Stimulated activated memory B cell treated with anti-CD40 and anti-IgM and Interleukin-4, amounts not matched to agents 10 μg/mL and 1 μg/mL and 100 μg/mL, for 72 hours (primary cell): Measurements from ENCODE around the gene PPFIBP2.

Experiments used
- ATAC-seq: fragments of 150-1000 bp; cut with Tn5 transposase; 2 replicates; pipeline ENCODE4 v1.10.0; 2021
- H3K27ac Mint-ChIP-seq: one replicate; pipeline ENCODE4 v1.8.0; 2022; ENCODE audit warnings: mild to moderate bottlenecking, mixed read lengths
- H3K27me3 Mint-ChIP-seq: one replicate; pipeline ENCODE4 v1.8.0; 2022; ENCODE audit warnings: mixed read lengths
- H3K36me3 Mint-ChIP-seq: one replicate; pipeline ENCODE4 v1.8.0; 2022; ENCODE audit warnings: mixed read lengths
- H3K4me1 Mint-ChIP-seq: one replicate; pipeline ENCODE4 v1.8.0; 2022; ENCODE audit warnings: mixed read lengths
- H3K4me3 Mint-ChIP-seq: one replicate; pipeline ENCODE4 v1.8.0; 2022; ENCODE audit warnings: mild to moderate bottlenecking, moderate library complexity, mixed read lengths
- H3K9me3 Mint-ChIP-seq: one replicate; pipeline ENCODE4 v1.8.0; 2022; ENCODE audit warnings: mixed read lengths

Gene PPFIBP2

DNA sequence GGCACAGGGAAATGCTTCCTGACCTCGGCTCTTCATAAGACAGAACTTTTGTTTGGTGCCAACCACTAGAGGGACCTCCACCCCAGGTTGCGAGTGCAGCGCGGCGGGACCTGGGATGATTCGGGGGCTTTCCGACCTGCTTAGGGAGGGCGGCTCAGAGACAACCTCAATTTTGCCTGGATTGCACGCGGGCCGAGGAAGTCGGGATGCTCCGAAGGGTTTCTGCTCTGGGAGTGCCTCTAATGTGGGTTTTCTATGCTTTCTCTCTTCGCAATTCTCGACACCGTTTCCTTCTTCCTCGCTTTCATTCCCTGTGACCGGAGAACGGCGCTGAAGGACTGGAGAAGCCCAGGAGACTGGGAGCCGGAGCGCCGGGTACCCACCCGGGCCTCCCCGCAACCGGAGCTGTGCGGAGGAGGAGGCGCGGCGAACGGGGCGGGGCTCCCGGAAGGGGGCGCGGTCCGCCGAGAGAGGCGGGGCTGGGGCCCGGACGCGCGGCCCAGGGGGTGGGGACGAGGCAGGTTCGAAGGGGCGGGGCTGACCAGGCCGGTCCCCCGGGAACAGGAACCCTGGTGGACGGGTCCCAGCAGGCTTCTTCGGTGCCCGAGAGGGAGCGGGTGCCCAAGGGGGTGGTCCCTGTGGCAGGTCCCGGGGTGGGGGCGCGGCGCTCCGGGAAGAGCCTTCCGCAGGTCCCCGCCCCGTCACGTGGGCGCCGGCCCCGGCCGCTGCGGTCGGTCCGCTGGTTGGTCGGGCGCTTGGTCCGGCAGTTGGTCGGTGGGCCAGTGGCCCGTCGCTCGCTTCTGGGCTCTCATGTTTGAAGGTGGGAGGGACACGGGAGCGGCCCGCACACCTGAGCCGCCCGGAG lies at the start of gene PPFIBP2:
TSS of gene PPFIBP2 (plus strand) at position 766 of the 865 bp plus-strand sequence. CDS start 35,477 bp downstream, outside the sequence.
- Mint-ChIP-seq H3K27ac (no peak within 1 kb of the TSS), H3K27me3 (no peaks in the 10 kb centered on the region), H3K4me1 (peaks cover 73% of the 10 kb centered on the region), H3K9me3 (peaks cover 6% of the 10 kb centered on the region), H3K36me3 (peaks cover 23% of the 10 kb centered on the region), H3K4me3 (peak within 1 kb of the TSS; percentile 89)
- ATAC-seq = peak; percentile 90

DNA sequence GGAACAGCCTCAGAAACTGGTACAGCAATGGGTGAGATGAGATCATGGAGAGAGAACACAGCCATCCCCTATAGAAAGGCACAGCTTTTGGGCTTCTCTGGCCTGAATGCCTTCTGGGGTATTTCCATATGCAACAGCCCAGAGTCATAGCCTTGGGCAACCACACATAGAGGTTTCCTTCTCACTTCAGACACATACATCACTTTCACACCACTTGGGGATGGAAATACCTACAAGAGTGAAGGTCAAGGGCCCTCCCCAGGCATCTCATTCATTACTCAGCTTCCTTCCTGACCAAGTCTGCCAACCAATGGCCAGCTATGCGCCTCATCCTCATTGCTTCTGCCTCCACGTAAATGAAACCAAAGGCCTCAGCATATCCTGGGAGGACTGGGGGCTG lies 46.1 kb upstream of the PPFIBP2 start:
- H3K27ac Mint-ChIP-seq = no peak overlapping the region
- ATAC-seq = peak; percentile 83
- peaks cover 48% of the 10 kb centered on the region for H3K36me3 Mint-ChIP-seq
- no peaks in the 10 kb centered on the region for H3K27me3 Mint-ChIP-seq
- peaks cover 28% of the 10 kb centered on the region for H3K4me1 Mint-ChIP-seq
- no peak overlapping the region for H3K4me3 Mint-ChIP-seq
- H3K9me3 Mint-ChIP-seq = no peaks in the 10 kb centered on the region

GRCh38 chr11:7469351-7469865 lies 44.4 kb upstream of the PPFIBP2 start:
- H3K36me3 Mint-ChIP-seq = peaks cover 47% of the 10 kb centered on the region
- no peak overlapping the region for H3K27ac Mint-ChIP-seq
- ATAC-seq = no peak

GRCh38 chr11:7471071-7471470 lies 42.7 kb upstream of the PPFIBP2 start:
- Mint-ChIP-seq H3K4me3 (no peak overlapping the region), H3K36me3 (peaks cover 35% of the 10 kb centered on the region), H3K27me3 (no peaks in the 10 kb centered on the region), H3K27ac (no peak overlapping the region), H3K4me1 (peaks cover 43% of the 10 kb centered on the region), H3K9me3 (no peaks in the 10 kb centered on the region)
- no peak for ATAC-seq

More at GRCh38 chr11:7469351-7469865, 44.4 kb upstream of the PPFIBP2 start:
- Mint-ChIP-seq H3K4me3 (no peak overlapping the region), H3K27me3 (no peaks in the 10 kb centered on the region), H3K4me1 (peaks cover 34% of the 10 kb centered on the region), H3K9me3 (no peaks in the 10 kb centered on the region)

DNA sequence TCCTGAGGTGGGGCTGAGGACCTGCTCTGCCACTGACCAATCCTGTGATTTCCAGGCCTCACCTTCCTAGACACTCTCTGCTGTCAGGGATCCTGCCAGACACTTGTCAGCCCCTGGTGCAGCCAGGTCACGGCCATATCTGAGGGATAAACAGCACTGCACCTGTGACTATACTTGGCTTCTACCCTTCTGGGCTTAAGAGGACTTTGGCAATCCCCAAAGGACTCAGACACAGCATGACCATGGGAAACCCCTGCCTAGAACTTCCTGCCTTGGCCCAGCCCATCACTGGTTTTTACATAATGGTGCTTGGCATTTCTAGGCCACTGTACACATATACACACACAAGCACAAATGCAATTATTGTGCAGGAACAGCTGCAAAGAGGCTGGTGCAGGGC lies 40.1 kb upstream of the PPFIBP2 start:
- H3K27ac Mint-ChIP-seq = peak overlapping the region; percentile 86
- H3K27me3 Mint-ChIP-seq = no peaks in the 10 kb centered on the region
- peaks cover 47% of the 10 kb centered on the region for H3K4me1 Mint-ChIP-seq

GRCh38 chr11:7480113-7480512 lies 33.7 kb upstream of the PPFIBP2 start:
- peaks cover 24% of the 10 kb centered on the region for H3K4me1 Mint-ChIP-seq
- peaks cover 14% of the 10 kb centered on the region for H3K36me3 Mint-ChIP-seq
- no peaks in the 10 kb centered on the region for H3K9me3 Mint-ChIP-seq
- H3K27me3 Mint-ChIP-seq = no peaks in the 10 kb centered on the region
- H3K4me3 Mint-ChIP-seq = no peak overlapping the region
- ATAC-seq = no peak
- no peak overlapping the region for H3K27ac Mint-ChIP-seq

More for the DNA sequence above, 40.1 kb upstream of the PPFIBP2 start:
- H3K9me3 Mint-ChIP-seq = no peaks in the 10 kb centered on the region
- H3K4me3 Mint-ChIP-seq = peak overlapping the region; percentile 51
- peaks cover 28% of the 10 kb centered on the region for H3K36me3 Mint-ChIP-seq
- ATAC-seq = peak; percentile 96

- Mint-ChIP-seq H3K27me3 (no peaks in the 10 kb centered on the region), H3K4me3 (no peak overlapping the region), H3K36me3 (peaks cover 8% of the 10 kb centered on the region), H3K9me3 (no peaks in the 10 kb centered on the region), H3K27ac (no peak overlapping the region), H3K4me1 (no peaks in the 10 kb centered on the region)
- no peak for ATAC-seq
Measured at GRCh38 chr11:7484131-7484530, 29.7 kb upstream of the PPFIBP2 start.

- Mint-ChIP-seq H3K9me3 (no peaks in the 10 kb centered on the region), H3K27me3 (no peaks in the 10 kb centered on the region), H3K4me1 (no peaks in the 10 kb centered on the region), H3K27ac (no peak overlapping the region), H3K4me3 (no peak overlapping the region), H3K36me3 (peaks cover 13% of the 10 kb centered on the region)
- no peak for ATAC-seq
Measured at GRCh38 chr11:7484645-7485044, 29.2 kb upstream of the PPFIBP2 start.

- peaks cover 13% of the 10 kb centered on the region for H3K36me3 Mint-ChIP-seq
- no peaks in the 10 kb centered on the region for H3K27me3 Mint-ChIP-seq
- no peak within 1 kb of the TSS for H3K27ac Mint-ChIP-seq
- no peak within 1 kb of the TSS for H3K4me3 Mint-ChIP-seq
- ATAC-seq = no peak
- no peaks in the 10 kb centered on the region for H3K9me3 Mint-ChIP-seq
- no peaks in the 10 kb centered on the region for H3K4me1 Mint-ChIP-seq
Measured at GRCh38 chr11:7485186-7486097, 28.4 kb upstream of the PPFIBP2 start, which contains the start of gene OLFML1. Gene OLFML1 (plus strand): TSS chr11:7485506. CDS start chr11:7485876, 370 bp downstream.

- no peak overlapping the region for H3K27ac Mint-ChIP-seq
- H3K9me3 Mint-ChIP-seq = no peaks in the 10 kb centered on the region
- H3K27me3 Mint-ChIP-seq = no peaks in the 10 kb centered on the region
- no peak for ATAC-seq
- no peak overlapping the region for H3K4me3 Mint-ChIP-seq
- peaks cover 13% of the 10 kb centered on the region for H3K36me3 Mint-ChIP-seq
- H3K4me1 Mint-ChIP-seq = no peaks in the 10 kb centered on the region
Measured at GRCh38 chr11:7486098-7486780, 27.6 kb upstream of the PPFIBP2 start.

DNA sequence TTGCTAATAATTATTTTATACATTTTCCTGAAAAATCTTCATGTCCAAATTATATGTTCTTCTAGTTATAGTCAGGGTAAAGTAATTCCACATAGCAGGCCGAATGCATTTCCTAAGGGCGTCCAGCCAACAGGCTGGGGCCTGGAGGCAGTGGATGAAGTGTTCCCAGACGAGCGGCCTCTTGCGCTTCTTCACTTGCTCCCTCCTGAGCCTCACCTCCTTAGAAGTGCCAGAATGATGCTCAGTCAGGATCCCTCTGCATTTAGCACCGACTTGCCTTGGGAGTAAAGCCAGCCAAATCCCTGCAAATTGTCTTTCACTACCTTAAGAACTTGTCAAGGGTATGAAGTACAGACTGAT lies 27.0 kb upstream of the PPFIBP2 start:
- H3K27me3 Mint-ChIP-seq = no peaks in the 10 kb centered on the region
- H3K36me3 Mint-ChIP-seq = peaks cover 13% of the 10 kb centered on the region
- H3K9me3 Mint-ChIP-seq = no peaks in the 10 kb centered on the region

GRCh38 chr11:7487360-7487759 lies 26.4 kb upstream of the PPFIBP2 start:
- no peak for ATAC-seq
- H3K4me3 Mint-ChIP-seq = no peak overlapping the region
- H3K27me3 Mint-ChIP-seq = no peaks in the 10 kb centered on the region
- no peaks in the 10 kb centered on the region for H3K9me3 Mint-ChIP-seq
- H3K4me1 Mint-ChIP-seq = no peaks in the 10 kb centered on the region
- peaks cover 13% of the 10 kb centered on the region for H3K36me3 Mint-ChIP-seq
- no peak overlapping the region for H3K27ac Mint-ChIP-seq

More for the DNA sequence above, 27.0 kb upstream of the PPFIBP2 start:
- H3K4me3 Mint-ChIP-seq = no peak overlapping the region
- no peak overlapping the region for H3K27ac Mint-ChIP-seq
- no peaks in the 10 kb centered on the region for H3K4me1 Mint-ChIP-seq
- no peak for ATAC-seq

GRCh38 chr11:7488681-7489080 lies 25.1 kb upstream of the PPFIBP2 start:
- H3K27ac Mint-ChIP-seq = no peak overlapping the region
- no peaks in the 10 kb centered on the region for H3K9me3 Mint-ChIP-seq
- peaks cover 2% of the 10 kb centered on the region for H3K4me1 Mint-ChIP-seq
- no peak overlapping the region for H3K4me3 Mint-ChIP-seq
- no peak for ATAC-seq
- H3K27me3 Mint-ChIP-seq = no peaks in the 10 kb centered on the region
- H3K36me3 Mint-ChIP-seq = peaks cover 13% of the 10 kb centered on the region

DNA sequence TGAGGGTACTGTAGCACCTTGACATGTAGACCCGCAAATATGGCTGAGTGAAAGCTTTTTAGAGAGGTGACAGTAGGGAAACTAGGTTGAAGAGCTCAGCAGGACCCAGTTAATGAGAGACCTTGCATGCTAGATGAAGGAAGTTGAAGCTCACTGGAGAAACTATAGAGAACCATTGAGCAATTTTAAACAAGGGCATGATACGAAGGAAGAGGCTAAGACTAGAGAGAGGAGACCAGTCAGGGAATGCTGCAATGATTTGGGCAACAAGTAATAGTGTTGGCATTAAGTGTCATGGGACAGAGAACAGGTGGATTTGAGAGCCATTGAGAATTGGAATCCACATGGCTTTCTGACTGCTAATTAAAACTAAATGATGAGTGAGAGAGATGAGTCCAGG lies 24.4 kb upstream of the PPFIBP2 start:
- Mint-ChIP-seq H3K9me3 (no peaks in the 10 kb centered on the region), H3K27ac (no peak overlapping the region), H3K27me3 (no peaks in the 10 kb centered on the region), H3K4me1 (peaks cover 9% of the 10 kb centered on the region), H3K36me3 (peaks cover 13% of the 10 kb centered on the region), H3K4me3 (no peak overlapping the region)
- ATAC-seq = no peak

DNA sequence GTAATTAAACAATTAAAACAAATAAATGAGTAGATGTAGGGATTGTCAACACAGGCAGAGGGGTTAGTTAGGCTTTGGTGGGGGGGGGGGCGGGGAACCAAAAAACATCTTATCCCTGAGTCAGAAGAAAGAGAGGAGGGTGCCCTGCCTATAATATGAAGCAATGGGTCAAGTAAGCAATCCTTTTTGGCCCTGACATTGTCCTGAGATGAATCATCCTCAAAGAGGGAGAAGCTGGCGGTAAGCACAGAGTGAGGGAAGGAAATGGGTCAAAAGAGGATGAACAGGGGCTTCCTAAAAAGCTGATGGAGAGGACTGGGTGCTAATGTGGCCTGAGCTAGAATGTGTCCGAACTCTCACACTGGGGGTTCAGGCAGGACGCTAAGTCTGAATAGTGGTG lies 23.7 kb upstream of the PPFIBP2 start:
- no peaks in the 10 kb centered on the region for H3K9me3 Mint-ChIP-seq
- no peaks in the 10 kb centered on the region for H3K27me3 Mint-ChIP-seq
- peaks cover 16% of the 10 kb centered on the region for H3K4me1 Mint-ChIP-seq
- no peak for ATAC-seq
- no peak overlapping the region for H3K4me3 Mint-ChIP-seq
- H3K36me3 Mint-ChIP-seq = peaks cover 13% of the 10 kb centered on the region
- no peak overlapping the region for H3K27ac Mint-ChIP-seq
